Retinal pigment epithelial cell (primary cell): Measurements from ENCODE around the gene ROBO1.
A peak's percentile ranks its signal among the peaks of the same experiment; 100 is the strongest.
"Not testable (repeated sequence)": the region's sequence is repeated elsewhere in the genome, so short reads cannot be mapped to it uniquely, and the experiment has no call there.

Experiments
- DNase-seq: peaks from one replicate; pipeline ENCODE4 v3.0.0-alpha.2; 2010; ENCODE audit warnings: low read depth
- H3K4me3 ChIP-seq: 2 replicates; pipeline ENCODE4 v1.5.1; 2011; ENCODE audit warnings: mild to moderate bottlenecking, low read length, control low read depth, moderate library complexity
- TF ChIP-seq, protein P1 (sequence below): conservative IDR thresholded peaks from 2 replicates; pipeline ENCODE4 v1.5.1; 2011; ENCODE audit warnings: low read depth, low read length, control low read depth, inconsistent platforms

ROBO1 gene

DNA sequence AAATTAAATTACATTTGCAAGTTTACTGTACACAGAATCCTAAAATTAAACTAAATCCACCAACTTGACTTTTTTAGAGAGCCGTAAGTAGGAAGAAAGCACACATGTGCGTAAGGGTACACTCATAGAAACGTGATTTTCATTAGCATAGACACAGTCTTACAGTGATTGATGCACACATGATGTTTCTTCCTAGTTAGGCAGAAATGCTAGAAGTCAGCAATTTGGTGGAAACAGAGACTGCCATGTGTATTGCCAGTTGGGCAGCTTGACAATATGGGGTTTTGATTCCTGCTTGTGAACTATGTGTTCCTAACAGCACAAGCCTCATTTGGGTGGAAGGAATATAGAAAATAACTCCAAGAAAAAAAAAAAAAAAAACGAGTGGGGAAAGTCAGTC is 878.5 kb downstream of the ROBO1 start:
- TF ChIP-seq, protein P1, sequence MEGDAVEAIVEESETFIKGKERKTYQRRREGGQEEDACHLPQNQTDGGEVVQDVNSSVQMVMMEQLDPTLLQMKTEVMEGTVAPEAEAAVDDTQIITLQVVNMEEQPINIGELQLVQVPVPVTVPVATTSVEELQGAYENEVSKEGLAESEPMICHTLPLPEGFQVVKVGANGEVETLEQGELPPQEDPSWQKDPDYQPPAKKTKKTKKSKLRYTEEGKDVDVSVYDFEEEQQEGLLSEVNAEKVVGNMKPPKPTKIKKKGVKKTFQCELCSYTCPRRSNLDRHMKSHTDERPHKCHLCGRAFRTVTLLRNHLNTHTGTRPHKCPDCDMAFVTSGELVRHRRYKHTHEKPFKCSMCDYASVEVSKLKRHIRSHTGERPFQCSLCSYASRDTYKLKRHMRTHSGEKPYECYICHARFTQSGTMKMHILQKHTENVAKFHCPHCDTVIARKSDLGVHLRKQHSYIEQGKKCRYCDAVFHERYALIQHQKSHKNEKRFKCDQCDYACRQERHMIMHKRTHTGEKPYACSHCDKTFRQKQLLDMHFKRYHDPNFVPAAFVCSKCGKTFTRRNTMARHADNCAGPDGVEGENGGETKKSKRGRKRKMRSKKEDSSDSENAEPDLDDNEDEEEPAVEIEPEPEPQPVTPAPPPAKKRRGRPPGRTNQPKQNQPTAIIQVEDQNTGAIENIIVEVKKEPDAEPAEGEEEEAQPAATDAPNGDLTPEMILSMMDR = no peak
- H3K4me3 ChIP-seq = no peak overlapping the region
- no peak for DNase-seq

DNA sequence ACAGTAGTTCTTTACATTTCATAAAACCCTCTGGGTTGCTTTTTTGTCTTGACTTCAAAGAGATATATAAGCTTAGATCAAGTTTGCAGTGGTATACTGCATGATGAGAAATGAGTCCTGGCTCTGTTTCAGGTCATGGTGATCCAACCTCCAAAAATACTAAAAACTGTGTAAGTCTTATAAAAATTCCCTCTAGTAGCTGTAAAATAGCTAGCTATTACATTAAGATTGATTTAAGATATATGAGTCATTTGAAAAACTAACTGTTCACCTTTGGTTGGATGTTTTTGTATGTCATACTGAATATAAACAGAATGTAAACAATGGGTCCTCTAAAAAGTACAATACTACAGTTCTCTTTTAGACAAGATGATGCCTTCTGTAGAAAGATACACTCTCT is 879.2 kb downstream of the ROBO1 start:
- no peak overlapping the region for H3K4me3 ChIP-seq
- TF ChIP-seq, protein P1 = no peak
- DNase-seq = no peak

DNA sequence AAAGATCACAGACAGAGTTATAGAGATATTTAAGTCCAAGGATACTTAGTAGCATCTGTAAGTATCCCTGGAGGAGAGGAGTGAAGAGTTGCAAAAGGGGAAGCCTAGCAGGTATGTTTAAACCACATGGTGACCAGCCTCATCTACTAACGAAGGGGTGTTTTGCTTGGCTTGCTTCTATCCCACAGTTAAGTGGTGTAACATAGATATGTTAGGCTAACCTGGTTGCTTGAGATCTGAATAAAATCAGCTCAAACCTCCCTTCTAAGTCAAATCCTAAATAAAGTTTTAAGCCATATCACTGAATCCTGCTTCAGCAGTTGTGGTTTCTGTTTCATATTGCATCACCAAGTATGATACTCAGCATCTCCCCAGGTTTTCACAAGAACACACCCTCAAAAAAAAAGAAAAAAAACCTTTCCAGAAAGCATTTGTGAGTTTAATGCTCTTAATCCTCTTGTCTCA is 880.2 kb downstream of the ROBO1 start:
- TF ChIP-seq, protein P1 = no peak
- peak; percentile 68 for DNase-seq
- H3K4me3 ChIP-seq = no peak overlapping the region

DNA sequence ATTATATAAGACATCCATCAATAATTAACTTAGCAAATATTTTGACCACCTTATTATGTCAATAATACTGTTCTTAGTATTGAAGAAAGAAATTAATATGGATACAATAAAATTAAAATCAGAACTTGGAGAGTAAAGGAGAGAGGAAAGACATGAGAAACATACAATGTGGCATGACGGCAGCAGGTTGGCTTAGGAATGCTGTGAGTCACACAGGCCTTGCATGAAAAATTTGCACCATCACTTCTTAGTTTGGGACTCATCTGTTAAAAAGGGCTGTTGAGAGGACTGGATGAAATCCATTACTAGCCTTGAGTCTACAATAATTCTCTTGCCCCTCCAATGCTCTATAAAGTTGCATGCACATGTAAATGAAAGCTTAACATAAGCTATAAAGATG is 880.8 kb downstream of the ROBO1 start:
- H3K4me3 ChIP-seq = no peak overlapping the region
- TF ChIP-seq, protein P1 = no peak
- no peak for DNase-seq

DNA sequence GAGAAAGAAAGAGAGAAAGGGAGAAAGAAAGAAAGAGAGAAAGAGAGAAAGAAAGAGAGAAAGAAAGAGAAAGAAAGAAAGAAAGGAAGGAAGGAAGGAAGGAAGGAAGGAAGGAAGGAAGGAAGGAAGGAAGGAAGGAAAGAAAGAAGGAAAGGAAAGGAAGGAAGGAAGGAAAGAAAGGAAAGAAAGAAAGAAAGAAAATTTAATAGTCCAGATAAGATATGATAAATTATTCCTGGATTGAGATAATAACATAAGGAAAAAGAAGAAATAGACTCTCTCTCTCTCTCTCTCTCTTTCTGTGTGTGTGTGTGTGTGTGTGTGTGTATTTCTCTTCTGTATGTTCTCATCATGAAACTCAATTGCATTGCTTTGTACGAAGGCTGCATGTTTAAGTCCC is 883.2 kb downstream of the ROBO1 start:
- H3K4me3 ChIP-seq, DNase-seq: not testable (repeated sequence)

DNA sequence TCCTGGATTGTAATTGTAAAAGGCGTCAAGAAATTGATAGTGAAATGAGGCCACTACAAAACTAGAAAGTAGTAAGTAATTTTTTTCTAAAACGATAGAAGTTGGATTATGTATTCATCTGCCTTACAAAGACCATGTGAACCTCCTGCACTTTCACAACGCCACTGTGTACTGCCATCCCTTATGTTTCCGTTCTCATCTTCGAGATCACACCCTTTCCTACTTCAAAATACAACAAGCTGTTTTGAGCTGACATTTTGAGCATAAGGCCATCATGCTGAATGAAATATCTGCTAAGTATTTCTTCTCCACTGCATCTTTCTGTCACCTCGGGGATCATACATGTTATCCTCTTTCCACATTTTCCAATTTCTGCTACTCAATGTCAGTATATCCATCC is 885.5 kb downstream of the ROBO1 start:
- H3K4me3 ChIP-seq = no peak overlapping the region
- no peak for DNase-seq
- TF ChIP-seq, protein P1 = no peak

DNA sequence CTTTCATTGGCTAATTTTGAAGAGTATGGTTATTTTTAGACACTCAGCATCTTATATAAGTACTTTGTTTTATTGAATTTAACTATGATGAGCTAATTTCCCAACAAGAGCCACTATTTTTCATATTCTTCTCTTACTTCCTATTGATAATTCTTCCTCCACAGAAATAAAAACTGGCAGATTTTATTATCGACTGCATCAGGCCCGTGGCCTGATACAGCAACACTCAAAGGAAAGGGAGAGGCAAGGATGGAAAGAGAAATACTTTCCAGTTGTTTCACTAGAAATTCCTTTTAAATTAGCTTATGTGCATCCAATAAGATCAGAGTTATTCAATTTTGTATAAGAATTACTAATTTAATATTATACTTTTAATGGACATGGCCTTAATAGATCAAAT is 886.3 kb downstream of the ROBO1 start:
- no peak overlapping the region for H3K4me3 ChIP-seq
- TF ChIP-seq, protein P1 = no peak
- DNase-seq = no peak
